Activated naive CD8-positive, alpha-beta T cell treated with anti-CD3 and anti-CD28 coated beads for 36 hours (primary cell): ENCODE data around the gene ATXN10. TPM values are rescaled to one million over a fixed set of nuclear protein-coding genes. Genes with fewer than 3 reads are reported as not detected.

Experiments used
- DNase-seq: peaks from one replicate; pipeline ENCODE4 v3.0.0; 2021
- H3K27ac Mint-ChIP-seq: one replicate; pipeline ENCODE4 v1.8.0; 2022; ENCODE audit warnings: mild to moderate bottlenecking, moderate library complexity, mixed read lengths
- H3K27me3 Mint-ChIP-seq: one replicate; pipeline ENCODE4 v1.8.0; 2022; ENCODE audit warnings: mild to moderate bottlenecking, mixed read lengths
- H3K36me3 Mint-ChIP-seq: one replicate; pipeline ENCODE4 v1.8.0; 2021; ENCODE audit warnings: mild to moderate bottlenecking, mixed read lengths
- H3K4me1 Mint-ChIP-seq: one replicate; pipeline ENCODE4 v1.8.0; 2021; ENCODE audit warnings: mixed read lengths
- H3K4me3 Mint-ChIP-seq: one replicate; pipeline ENCODE4 v1.8.0; 2022; ENCODE audit warnings: mild to moderate bottlenecking, moderate library complexity, mixed read lengths
- H3K9me3 Mint-ChIP-seq: one replicate; pipeline ENCODE4 v1.8.0; 2022; ENCODE audit warnings: mixed read lengths
- total RNA-seq, 2 experiments: library from RNA; stranded (reverse); gene quantifications; one replicate each; pipeline ENCODE4 v1.2.3, GENCODE V29; 2021

The ATXN10 gene
- total RNA-seq, 2 experiments from 2014 or later, result 124 to 130 TPM

- Mint-ChIP-seq H3K27me3 (no peaks in the 10 kb centered on the region), H3K9me3 (peaks cover 6% of the 10 kb centered on the region), H3K27ac (no peak overlapping the region), H3K4me3 (no peak overlapping the region), H3K36me3 (peaks cover 30% of the 10 kb centered on the region), H3K4me1 (peaks cover 10% of the 10 kb centered on the region)
- DNase-seq, result no peak
Measured at GRCh38 chr22:45769569-45770210, 98.1 kb downstream of the ATXN10 start.

GRCh38 chr22:45770506-45770905, 98.9 kb downstream of the ATXN10 start:
- DNase-seq, result no peak
- H3K36me3 Mint-ChIP-seq, result peaks cover 25% of the 10 kb centered on the region
- H3K27ac Mint-ChIP-seq, result no peak overlapping the region
- H3K4me3 Mint-ChIP-seq, result no peak overlapping the region
- H3K9me3 Mint-ChIP-seq, result peaks cover 6% of the 10 kb centered on the region
- peaks cover 11% of the 10 kb centered on the region for H3K4me1 Mint-ChIP-seq
- H3K27me3 Mint-ChIP-seq, result no peaks in the 10 kb centered on the region

- Mint-ChIP-seq H3K4me3 (no peak overlapping the region), H3K36me3 (peaks cover 25% of the 10 kb centered on the region)
Measured at GRCh38 chr22:45771057-45771456, 99.4 kb downstream of the ATXN10 start.

GRCh38 chr22:45771711-45772110, 100.1 kb downstream of the ATXN10 start:
- peaks cover 18% of the 10 kb centered on the region for H3K4me1 Mint-ChIP-seq
- no peak for DNase-seq
- H3K9me3 Mint-ChIP-seq, result peaks cover 6% of the 10 kb centered on the region
- no peak overlapping the region for H3K27ac Mint-ChIP-seq
- no peak overlapping the region for H3K4me3 Mint-ChIP-seq
- no peaks in the 10 kb centered on the region for H3K27me3 Mint-ChIP-seq
- peaks cover 25% of the 10 kb centered on the region for H3K36me3 Mint-ChIP-seq

More at GRCh38 chr22:45771057-45771456, 99.4 kb downstream of the ATXN10 start:
- DNase-seq, result no peak
- Mint-ChIP-seq H3K27ac (no peak overlapping the region), H3K27me3 (no peaks in the 10 kb centered on the region), H3K9me3 (peaks cover 6% of the 10 kb centered on the region), H3K4me1 (peaks cover 15% of the 10 kb centered on the region)

GRCh38 chr22:45772743-45773142, 101.1 kb downstream of the ATXN10 start:
- no peaks in the 10 kb centered on the region for H3K27me3 Mint-ChIP-seq
- H3K9me3 Mint-ChIP-seq, result peaks cover 6% of the 10 kb centered on the region
- no peak for DNase-seq
- no peak overlapping the region for H3K27ac Mint-ChIP-seq
- peaks cover 16% of the 10 kb centered on the region for H3K4me1 Mint-ChIP-seq
- H3K4me3 Mint-ChIP-seq, result no peak overlapping the region
- peaks cover 25% of the 10 kb centered on the region for H3K36me3 Mint-ChIP-seq

GRCh38 chr22:45774001-45774670, 102.5 kb downstream of the ATXN10 start:
- Mint-ChIP-seq H3K27me3 (no peaks in the 10 kb centered on the region), H3K36me3 (peaks cover 18% of the 10 kb centered on the region), H3K4me1 (peaks cover 16% of the 10 kb centered on the region), H3K27ac (no peak overlapping the region), H3K4me3 (no peak overlapping the region), H3K9me3 (peaks cover 6% of the 10 kb centered on the region)
- DNase-seq, result no peak

- peaks cover 16% of the 10 kb centered on the region for H3K4me1 Mint-ChIP-seq
- no peaks in the 10 kb centered on the region for H3K27me3 Mint-ChIP-seq
- H3K36me3 Mint-ChIP-seq, result peaks cover 15% of the 10 kb centered on the region
- DNase-seq, result no peak
- H3K4me3 Mint-ChIP-seq, result no peak overlapping the region
- H3K27ac Mint-ChIP-seq, result no peak overlapping the region
- peaks cover 1% of the 10 kb centered on the region for H3K9me3 Mint-ChIP-seq
Measured at GRCh38 chr22:45775062-45775461, 103.4 kb downstream of the ATXN10 start.

- DNase-seq, result no peak
Measured at GRCh38 chr22:45775569-45776312, 104.1 kb downstream of the ATXN10 start.

GRCh38 chr22:45776313-45776585, 104.6 kb downstream of the ATXN10 start:
- no peaks in the 10 kb centered on the region for H3K27me3 Mint-ChIP-seq
- H3K4me1 Mint-ChIP-seq, result peaks cover 16% of the 10 kb centered on the region
- DNase-seq, result no peak
- no peak overlapping the region for H3K4me3 Mint-ChIP-seq
- no peaks in the 10 kb centered on the region for H3K9me3 Mint-ChIP-seq
- H3K27ac Mint-ChIP-seq, result no peak overlapping the region
- peaks cover 8% of the 10 kb centered on the region for H3K36me3 Mint-ChIP-seq

More at GRCh38 chr22:45775569-45776312, 104.1 kb downstream of the ATXN10 start:
- Mint-ChIP-seq H3K27me3 (no peaks in the 10 kb centered on the region), H3K27ac (no peak overlapping the region), H3K4me3 (no peak overlapping the region), H3K4me1 (peaks cover 16% of the 10 kb centered on the region), H3K9me3 (no peaks in the 10 kb centered on the region), H3K36me3 (peaks cover 11% of the 10 kb centered on the region)

GRCh38 chr22:45777046-45777851, 105.6 kb downstream of the ATXN10 start:
- Mint-ChIP-seq H3K27me3 (no peaks in the 10 kb centered on the region), H3K4me3 (no peak overlapping the region), H3K4me1 (peaks cover 11% of the 10 kb centered on the region), H3K9me3 (no peaks in the 10 kb centered on the region), H3K27ac (no peak overlapping the region), H3K36me3 (peaks cover 8% of the 10 kb centered on the region)
- DNase-seq, result no peak

- Mint-ChIP-seq H3K36me3 (peaks cover 8% of the 10 kb centered on the region), H3K9me3 (no peaks in the 10 kb centered on the region), H3K27me3 (no peaks in the 10 kb centered on the region), H3K4me3 (no peak overlapping the region), H3K27ac (no peak overlapping the region), H3K4me1 (peaks cover 11% of the 10 kb centered on the region)
- DNase-seq, result no peak
Measured at GRCh38 chr22:45777852-45778375, 106.3 kb downstream of the ATXN10 start.

- H3K9me3 Mint-ChIP-seq, result no peaks in the 10 kb centered on the region
- peaks cover 8% of the 10 kb centered on the region for H3K36me3 Mint-ChIP-seq
Measured at GRCh38 chr22:45781459-45781858, 109.8 kb downstream of the ATXN10 start.

GRCh38 chr22:45781966-45782365, 110.3 kb downstream of the ATXN10 start:
- DNase-seq, result no peak
- H3K36me3 Mint-ChIP-seq, result peaks cover 8% of the 10 kb centered on the region
- no peaks in the 10 kb centered on the region for H3K9me3 Mint-ChIP-seq
- peaks cover 7% of the 10 kb centered on the region for H3K4me1 Mint-ChIP-seq
- no peak overlapping the region for H3K4me3 Mint-ChIP-seq
- H3K27me3 Mint-ChIP-seq, result no peaks in the 10 kb centered on the region
- no peak overlapping the region for H3K27ac Mint-ChIP-seq

More at GRCh38 chr22:45781459-45781858, 109.8 kb downstream of the ATXN10 start:
- no peak for DNase-seq
- Mint-ChIP-seq H3K27ac (no peak overlapping the region), H3K27me3 (no peaks in the 10 kb centered on the region), H3K4me3 (no peak overlapping the region), H3K4me1 (peaks cover 7% of the 10 kb centered on the region)

GRCh38 chr22:45783021-45783420, 111.4 kb downstream of the ATXN10 start:
- Mint-ChIP-seq H3K36me3 (peaks cover 9% of the 10 kb centered on the region), H3K4me1 (peaks cover 7% of the 10 kb centered on the region), H3K27me3 (no peaks in the 10 kb centered on the region), H3K27ac (no peak overlapping the region), H3K4me3 (no peak overlapping the region), H3K9me3 (no peaks in the 10 kb centered on the region)
- no peak for DNase-seq

- peaks cover 14% of the 10 kb centered on the region for H3K36me3 Mint-ChIP-seq
- peaks cover 7% of the 10 kb centered on the region for H3K4me1 Mint-ChIP-seq
- no peak for DNase-seq
- no peak overlapping the region for H3K4me3 Mint-ChIP-seq
- no peaks in the 10 kb centered on the region for H3K27me3 Mint-ChIP-seq
- no peak overlapping the region for H3K27ac Mint-ChIP-seq
- H3K9me3 Mint-ChIP-seq, result no peaks in the 10 kb centered on the region
Measured at GRCh38 chr22:45783690-45784089, 112.1 kb downstream of the ATXN10 start.
